AG20443 (cell line): ENCODE measurements around the gene PKLR.
"Not testable (repeated sequence)": the region's sequence is repeated elsewhere in the genome, so short reads cannot be mapped to it uniquely, and the experiment has no call there.

Source experiments
- DNase-seq: peaks from one replicate; pipeline ENCODE4 v3.0.0; 2012; ENCODE audit warnings: low spot score, mixed read lengths

PKLR gene

DNA sequence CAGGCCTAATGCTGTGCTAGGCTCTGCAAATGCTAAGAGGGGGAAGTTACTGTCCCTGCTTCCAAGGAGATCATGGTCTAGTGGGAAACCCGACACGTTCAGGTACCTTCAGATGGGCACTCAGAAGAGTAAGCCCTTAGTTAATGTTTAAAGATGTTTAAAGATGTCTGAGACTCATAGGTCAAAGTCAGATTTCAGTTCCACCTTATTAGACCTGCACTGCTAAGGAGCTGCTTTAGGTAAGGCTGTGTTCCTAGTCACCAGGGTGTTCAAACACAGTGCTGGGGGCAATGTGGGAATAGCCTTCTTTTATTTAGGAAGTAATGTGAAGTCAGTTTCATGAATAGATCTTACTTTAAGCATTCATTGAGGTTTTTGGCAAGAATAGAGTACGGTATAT, 15.7 kb upstream of the PKLR start:
- DNase-seq = no peak

DNA sequence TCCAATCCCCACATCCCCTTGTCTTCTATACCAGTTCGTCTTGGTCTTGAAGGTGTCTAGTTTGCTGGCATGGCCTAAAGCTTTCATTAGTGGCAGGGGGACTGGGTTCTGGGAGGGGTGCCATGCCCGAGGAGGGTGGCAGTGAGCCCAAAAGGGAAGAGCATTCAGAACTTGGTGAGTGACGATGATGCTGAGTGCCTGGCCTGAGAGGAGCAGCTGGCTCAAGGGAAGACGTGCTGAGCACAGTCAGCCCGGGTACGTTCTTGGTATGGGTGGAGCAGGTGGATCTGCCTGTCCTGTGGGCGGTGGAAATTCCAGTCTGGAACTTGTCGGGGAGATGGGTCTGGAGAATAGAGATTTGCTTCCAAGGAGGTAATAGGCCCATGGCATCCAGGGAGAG, 12.0 kb upstream of the PKLR start:
- no peak for DNase-seq

DNA sequence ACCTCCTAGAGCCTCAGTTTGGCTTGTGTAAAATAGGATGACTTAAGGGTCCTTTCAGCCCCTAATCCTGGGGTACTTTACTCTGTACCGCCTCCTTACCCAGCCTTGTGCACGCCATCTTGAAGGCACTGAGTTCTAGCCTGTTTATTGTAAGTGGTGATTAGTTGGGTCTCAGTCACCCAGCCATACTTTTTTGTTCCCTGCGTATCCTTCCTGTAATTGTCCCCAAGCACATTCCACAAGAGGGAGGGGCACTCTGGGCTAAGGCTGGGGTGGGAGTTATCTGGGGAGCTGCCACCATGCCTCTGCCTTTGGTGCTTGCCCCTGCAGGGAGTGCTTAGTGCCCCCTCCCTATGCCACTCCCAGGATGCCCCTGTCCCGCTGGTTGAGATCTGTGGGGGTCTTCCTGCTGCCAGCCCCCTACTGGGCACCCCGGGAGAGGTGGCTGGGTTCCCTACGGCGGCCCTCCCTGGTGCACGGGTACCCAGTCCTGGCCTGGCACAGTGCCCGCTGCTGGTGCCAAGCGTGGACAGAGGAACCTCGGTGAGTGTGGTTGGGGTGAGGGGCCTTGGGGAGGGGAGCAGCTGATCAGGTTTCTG, 8.3 kb upstream of the PKLR start:
- DNase-seq = no peak

DNA sequence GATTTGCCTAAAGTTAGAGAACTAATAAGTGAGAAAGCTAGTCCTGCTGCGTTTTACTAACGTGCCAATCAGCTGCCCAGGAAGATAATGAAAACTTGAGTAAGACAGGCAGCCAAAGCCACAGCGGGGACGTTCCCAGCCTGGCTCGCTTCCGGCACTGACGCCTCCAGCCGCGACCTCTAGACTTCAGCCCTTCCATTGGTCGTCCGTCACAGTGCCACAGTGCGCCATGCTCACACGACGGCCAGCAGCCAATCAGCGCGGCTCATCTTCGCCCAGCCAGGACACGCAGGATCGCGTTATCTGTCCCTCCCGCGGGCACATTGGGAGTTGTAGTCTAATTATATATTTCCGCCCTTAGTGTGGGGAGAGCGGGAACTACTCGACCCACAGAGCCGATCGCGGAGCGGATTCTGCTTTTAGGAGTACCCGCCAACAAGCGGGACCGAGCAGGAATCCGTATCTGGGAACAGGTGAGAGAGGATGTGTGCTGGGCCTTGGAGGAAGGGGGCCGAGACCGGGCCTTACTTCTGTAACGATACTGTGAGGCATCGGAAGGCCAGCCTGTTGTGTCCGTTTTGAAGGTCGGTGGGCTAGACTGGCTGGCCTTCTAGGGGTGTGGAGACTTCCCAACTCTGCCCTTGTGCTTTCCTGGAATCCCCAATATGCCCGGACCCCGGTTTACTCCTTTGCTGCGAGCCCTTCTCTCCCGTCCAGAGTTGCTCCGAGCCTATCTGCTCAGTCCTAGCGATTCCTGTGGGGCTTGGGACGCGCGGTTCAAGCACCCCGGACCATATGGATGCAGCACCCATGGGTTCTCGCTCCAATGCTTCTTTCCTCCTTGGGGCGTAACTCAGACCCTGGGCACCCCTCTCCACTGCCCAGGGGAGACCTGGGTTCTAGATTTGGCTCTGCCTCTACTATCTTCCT, 7.5 kb upstream of the PKLR start, which contains the start of gene FDPS:
TSS of gene FDPS (plus strand) at position 374 of the 930 bp plus-strand sequence. CDS start 924 bp downstream, outside the sequence.
- peak; percentile 97 for DNase-seq

DNA sequence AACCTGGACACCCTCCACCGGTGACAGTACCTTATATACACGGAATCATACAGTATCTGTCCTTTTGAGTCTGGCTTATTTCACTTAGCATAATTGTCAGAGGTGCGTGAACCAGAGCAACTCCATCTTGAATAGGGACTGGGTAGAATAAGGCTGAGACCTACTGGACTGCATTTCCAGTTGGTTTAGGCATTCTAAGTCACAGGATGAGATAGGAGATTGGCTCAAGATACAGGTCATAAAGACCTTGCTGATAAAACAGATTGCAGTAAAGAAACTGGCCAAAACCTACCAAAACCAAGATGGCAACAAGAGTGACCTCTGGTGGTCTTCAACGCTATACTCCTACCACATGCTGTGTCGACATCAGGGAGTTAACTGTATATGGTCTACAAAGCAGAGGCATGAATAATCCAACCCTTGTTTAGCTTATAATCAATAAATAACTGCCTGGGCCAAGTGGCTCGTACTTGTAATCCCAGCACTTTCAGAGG, 6.1 kb upstream of the PKLR start:
- no peak for DNase-seq

DNA sequence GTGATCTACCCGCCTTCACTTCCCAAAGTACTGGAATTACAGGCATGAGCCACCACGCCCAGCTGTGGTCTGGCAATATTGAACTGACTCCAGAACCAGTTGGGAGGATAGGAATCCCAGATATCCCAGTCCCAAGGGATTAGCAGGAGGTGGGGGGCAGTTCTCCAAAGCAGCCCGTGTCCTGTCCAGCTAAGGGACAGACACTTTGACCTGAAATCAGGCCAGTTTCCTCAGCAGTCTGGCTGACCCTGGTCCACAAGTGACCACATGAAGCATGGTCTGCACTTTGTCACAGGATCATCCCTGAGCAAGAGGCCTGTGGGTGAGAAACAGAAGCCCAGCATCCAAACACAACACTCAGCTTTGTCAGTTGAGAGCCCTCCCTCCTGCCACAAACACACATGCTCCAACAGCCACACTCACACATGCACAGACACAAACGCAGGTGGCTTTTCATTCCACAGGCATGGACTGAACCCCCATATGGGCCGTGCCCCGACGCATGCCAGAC, 4.7 kb upstream of the PKLR start:
- peak; percentile 76 for DNase-seq

DNA sequence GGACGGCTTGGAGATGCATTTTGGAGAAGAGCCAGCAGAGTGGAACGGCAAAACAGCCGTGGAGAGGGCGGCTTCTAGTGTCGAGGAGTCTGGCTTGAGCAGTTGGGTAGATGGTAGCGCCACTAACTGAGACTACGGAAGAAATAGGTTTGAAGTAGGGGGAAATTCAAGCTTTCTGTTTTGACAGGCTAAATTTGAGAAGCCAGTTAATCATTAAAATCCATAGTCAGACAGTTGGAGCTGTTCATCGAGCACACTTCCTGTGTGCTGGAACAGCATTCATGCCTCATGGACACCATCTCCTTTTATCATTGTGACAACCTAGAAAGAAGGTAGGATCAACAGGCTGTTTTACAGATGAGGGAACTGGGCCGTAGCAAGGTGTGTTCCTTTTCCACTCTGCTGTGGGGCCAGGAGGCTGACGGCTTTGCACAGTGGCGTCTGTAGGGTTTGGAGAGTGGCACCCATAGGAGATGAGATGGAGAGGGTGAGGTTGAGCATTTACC, 3.4 kb upstream of the PKLR start:
- no peak for DNase-seq

DNA sequence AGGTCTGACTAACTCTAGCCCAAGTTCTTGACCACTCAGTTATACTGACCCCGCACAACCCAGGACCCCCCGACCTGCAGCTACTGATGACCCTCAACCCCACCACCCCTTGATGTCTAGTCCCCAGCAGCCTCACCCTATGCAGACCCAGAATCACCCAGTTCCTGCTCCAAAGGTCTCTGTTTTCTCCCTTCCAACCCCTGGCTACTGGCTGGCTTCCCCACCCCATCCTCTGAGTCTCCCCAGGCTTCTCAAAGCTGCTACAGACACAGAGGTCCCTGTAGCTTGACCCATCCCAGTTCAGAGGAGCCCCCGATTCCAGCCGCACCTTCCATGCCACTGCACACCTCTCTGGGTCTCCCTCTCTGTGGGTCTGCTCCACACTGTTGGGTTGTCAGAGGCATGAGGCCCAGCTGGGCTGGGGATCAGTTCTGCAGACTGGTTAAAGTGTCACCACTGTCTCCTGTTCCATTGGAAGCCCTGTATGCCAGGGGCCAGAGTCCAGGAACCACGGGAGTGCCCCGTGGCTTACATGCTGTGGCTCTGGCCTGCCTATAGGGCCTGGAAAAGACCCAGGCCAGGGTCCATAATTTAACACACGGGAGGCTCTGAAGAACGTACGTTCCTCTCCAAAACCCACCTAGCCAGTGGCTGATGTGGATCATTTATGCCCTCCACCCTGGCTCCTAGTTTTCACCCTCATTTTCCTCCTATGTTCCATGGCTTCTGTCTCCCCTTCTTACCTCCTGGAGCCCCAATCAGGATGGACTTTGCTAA, 497 bp downstream of the PKLR start:
- DNase-seq = no peak

DNA sequence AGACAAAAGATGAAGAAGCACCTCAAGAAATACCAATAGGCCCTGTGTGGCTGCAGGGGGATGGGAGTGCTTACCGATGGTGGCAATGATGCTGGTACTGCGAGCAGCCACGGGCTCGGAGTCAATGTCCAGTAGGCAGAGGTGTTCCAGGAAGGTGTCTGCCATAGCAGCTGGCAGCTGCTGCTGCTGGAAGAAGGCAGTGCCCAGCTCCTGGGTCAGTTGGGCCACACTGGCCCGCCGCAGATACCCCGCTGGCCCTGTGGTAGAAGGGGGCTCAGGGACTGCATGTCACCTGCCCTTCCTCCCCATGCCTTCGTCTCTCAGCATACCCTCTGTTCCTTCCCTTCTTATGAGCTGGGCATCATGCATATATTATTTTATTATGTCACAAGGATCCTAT, 1.2 kb downstream of the PKLR start:
- DNase-seq = no peak

DNA sequence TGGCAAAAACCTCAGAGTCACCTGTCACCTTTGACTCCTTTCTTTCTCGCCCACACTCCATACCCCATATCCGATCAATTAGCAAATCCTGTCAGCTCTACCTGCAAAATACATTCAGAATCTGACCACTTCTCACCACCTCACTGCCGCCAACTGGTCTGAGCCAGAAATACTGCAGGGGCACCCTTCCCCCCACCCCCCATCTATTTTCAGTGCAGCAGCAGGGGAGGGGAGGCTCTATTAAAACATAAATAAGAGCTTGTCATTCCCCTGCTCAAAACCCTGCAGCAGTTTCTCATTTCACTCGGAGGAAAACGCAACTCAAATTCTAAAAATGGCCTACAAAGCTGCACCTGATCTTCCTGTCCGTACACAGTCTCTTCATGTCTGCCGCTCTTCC, 3.9 kb downstream of the PKLR start:
- DNase-seq = no peak

DNA sequence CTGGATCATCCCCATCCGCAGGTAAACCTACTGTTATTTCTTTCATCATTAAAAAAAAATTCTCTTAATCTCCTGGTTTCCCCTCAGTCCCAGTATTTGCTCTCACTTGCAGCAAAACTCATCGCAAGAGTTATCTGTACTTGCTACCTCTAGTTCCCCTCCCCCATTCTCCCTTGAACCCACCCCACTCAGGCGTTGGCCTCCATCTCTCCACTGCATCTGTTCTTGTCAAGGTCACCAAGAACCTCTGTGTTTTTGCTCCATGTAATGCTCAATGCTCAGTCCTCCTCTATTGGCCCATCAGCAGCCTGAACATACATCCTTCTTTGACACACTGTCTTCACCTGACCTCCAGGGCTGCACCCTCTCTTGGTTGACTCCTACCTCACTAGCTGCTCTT, 4.6 kb downstream of the PKLR start:
- no peak for DNase-seq

DNA sequence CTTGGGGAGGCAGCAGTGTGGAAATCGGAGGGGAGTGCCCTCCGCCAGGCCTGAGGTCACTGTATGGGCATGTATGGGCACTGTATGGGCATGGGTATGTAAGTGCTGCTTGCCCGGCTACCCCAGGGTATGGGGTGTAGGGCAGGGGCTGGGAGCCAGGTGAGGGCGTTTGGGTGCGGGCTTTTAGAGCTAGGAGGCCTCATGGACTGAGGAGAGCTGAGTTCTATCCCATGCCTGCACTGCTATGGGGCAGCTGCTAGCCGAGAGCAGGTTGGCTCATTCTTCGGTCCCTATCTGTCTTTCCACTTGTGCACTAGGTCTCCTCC, 5.3 kb downstream of the PKLR start:
- no peak for DNase-seq

DNA sequence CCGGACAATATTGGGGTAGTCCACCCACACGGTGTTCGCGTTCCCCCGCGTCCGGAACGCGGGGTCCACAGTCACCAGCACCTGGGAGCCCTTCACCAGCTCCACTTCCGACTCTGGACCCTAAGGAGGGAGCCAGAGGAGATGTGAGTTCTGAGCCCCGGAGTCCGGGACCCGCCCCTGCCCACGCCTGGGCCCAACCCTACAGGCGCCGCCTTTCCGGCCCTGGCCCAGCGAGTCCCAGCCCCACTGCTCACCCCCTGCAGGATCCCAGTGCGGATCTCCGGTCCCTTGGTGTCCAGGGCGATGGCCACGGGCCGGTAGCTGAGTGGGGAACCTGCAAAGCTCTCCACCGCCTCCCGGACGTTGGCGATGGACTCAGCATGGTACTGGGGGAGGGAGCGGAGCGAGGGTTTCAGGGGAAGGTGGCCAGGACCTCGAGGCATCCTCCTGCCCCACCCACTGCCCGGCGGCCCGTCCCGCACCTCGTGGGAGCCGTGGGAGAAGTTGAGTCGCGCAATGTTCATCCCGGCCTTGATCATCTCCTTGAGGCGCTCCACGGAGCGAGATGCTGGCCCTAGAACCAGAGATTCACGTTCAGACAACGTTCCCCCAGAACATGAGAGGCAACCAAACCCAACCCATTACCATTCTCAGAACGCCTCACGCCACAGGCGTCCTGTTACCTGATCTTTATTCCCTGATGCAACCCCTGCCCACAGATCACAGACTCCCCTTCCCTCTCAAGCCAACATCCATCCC, 5.9 kb downstream of the PKLR start:
- peak; percentile 37 for DNase-seq

DNA sequence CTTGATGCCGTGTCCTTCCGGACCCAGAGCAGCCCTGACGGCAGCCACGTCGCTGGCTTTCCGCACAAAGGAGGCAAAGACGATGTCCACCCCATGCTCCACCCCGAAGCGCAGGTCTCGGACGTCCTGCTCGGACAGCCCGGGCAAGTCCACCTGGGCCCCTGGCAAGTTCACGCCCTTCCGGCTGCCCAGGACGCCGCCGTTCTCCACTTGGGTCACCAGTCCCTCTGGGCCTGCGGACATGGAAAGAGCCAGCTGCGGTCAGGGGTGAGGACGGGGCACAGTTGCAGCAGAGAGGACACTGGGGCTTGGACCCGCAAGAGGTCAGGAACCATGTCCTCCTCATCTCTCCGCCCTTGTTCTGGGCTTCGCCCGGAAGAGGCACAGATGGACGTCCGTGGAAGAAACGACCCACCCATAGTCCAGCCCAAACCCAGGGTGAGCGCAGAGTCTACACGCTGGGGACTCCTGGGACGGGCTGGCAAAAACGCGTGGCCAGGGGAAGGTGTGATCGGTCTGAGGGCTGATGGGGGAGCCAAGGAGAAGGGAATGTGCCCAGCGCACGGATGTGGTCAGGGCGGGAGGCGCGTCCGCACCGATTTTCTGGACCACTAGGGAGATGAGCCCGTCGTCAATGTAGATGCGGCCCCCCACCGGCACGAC, 6.6 kb downstream of the PKLR start:
- DNase-seq = peak; percentile 25

DNA sequence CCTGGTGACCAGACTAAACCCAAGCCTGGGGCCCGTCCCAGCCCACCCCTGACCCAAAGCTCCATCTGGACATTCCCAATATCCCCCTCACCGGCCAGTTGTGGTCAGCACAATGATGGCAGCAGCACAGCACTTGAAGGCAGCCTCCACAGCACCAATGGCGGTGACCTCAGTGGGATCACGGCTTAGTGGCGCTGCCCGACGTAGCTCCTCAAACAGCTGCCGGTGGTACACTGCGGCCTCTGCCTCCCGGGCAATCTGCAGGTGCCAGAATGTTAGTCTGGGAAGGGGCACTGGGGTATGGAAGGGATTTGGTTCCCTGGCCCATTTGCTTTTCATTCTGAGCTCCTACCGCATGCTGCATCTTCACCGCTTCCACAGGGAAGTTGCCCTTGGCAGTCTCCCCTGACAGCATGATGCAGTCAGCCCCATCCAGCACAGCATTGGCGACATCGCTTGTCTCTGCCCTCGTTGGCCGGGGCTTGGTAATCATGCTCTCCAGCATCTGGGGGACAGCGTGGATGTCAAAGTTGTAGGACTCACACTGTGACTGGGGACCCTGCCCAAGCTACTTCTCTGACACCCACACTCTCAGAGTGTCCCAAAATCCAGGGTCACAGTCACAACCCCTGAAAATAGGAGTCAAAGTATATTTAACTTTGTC, 8.0 kb downstream of the PKLR start:
- no peak for DNase-seq

DNA sequence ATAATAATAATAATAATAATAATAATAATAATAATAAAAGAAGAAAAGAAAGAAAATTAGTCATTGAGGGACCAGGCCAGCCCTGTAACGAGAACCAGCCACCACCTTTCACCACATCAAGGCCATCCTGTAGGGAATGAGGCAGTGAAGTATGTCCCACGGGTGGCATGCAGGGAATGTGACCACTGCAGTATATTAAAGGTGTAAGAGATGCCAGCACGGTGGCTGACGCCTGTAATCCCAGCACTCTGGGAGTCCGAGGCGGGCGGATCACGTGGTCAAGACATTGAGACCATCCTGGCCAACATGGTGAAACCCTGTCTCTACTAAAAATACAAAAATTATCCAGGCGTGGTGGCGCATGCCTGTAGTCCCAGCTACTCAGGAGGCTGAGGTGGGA, 10.2 kb downstream of the PKLR start:
- DNase-seq = not testable (repeated sequence)

DNA sequence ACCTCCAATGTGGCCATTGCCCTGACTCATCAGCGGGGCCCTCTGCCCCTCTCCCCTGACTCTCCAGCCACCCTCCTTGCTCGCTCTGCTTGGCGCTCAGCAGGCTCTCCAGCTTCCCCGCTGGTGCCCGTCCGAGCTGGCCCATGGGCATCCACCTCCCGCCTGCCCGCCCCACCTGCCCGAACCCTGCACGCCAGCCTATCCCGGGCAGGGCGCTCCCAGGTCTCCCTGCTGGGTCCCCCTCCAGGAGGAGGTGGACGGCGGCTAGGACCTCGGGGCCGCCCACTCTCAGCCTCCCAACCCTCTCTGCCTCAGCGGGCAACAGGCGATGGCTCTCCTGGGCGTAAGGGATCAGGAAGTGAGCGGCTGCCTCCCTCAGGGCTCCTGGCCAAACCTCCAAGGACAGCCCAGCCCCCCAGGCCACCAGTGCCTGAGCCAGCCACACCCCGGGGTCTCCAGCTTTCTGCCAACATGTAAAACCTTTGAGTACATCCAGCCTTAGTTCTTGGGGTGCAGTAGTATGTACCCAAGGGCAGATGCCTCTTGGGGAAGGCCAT, 13.2 kb downstream of the PKLR start:
- no peak for DNase-seq

DNA sequence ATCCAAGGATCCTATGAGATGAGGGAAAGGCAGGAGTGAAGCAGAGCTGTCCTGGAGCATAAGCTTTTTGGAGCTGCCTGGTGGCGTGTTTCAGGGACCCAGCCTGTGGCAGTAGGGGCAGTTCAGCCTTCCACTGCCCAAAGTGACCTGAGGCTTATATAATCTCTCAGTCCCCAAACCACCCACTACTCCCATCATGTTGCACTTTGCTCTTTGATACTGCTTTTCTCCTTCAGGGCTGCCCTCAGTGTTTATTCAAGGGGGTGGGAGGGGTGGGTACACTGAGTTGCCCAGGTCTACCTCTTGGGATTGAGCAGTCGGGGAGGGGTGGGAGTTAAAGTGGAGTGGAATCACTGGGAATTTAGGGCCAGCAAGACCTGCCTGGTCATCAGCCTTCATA, 14.7 kb downstream of the PKLR start:
- no peak for DNase-seq

DNA sequence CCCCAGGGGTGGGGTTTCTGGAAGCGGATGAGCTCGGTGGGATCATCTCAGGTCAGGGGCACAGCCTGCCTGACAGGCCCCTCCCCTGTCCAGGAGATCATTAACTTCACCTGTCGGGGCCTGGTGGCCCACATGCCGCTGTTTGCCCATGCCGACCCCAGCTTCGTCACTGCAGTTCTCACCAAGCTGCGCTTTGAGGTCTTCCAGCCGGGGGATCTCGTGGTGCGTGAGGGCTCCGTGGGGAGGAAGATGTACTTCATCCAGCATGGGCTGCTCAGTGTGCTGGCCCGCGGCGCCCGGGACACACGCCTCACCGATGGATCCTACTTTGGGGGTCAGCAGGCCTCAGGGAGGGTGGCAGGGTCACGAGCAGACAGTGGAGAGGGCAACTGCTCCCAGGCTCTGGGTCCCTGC, 15.6 kb downstream of the PKLR start:
- DNase-seq = no peak

DNA sequence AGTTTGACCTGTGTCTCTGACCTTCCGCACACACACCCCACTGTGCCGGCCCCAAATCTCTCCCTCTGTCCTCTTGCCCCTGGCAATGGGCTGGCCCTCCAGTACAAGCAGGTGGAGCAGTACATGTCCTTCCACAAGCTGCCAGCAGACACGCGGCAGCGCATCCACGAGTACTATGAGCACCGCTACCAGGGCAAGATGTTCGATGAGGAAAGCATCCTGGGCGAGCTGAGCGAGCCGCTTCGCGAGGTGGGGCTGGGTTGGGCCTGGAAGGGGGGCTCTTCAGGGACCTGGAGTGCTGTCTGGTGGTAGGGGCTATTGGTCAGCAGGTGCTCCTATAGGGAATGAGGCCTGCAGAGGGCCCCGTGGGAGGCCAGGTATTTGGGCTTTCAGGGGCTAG, 16.2 kb downstream of the PKLR start:
- no peak for DNase-seq
